ENCODE data around the gene ZNF710.

DNA sequence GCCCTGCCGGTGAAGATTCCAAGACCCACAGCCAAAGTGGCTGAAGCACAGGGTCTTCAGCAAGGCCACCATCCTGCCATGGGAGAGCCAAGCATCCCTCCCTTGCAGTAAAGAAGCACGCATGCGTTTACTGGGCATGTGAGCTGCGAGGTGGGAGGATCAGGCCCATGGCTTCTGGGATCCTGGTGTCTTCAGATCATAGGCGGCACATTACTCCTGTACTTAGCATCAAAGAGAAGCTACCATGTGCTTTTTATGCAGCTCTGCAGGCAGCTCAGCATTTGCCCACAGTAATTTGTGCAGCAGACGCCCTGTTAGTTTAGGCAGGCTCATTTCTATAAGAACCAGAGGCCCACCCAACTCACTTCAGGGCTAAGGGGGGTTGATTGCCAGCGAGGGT, 55.4 kb downstream of the ZNF710 start:
- TF ChIP-seq POLR2A (IDR thresholded peaks at IDR 0.05) = no peak
- TF ChIP-seq POLR2AphosphoS5 (IDR thresholded peaks at IDR 0.05; ENCODE audit: insufficient read depth in 1 of 2, low read depth in 1 of 2) = no peak
- TF ChIP-seq, protein P1, sequence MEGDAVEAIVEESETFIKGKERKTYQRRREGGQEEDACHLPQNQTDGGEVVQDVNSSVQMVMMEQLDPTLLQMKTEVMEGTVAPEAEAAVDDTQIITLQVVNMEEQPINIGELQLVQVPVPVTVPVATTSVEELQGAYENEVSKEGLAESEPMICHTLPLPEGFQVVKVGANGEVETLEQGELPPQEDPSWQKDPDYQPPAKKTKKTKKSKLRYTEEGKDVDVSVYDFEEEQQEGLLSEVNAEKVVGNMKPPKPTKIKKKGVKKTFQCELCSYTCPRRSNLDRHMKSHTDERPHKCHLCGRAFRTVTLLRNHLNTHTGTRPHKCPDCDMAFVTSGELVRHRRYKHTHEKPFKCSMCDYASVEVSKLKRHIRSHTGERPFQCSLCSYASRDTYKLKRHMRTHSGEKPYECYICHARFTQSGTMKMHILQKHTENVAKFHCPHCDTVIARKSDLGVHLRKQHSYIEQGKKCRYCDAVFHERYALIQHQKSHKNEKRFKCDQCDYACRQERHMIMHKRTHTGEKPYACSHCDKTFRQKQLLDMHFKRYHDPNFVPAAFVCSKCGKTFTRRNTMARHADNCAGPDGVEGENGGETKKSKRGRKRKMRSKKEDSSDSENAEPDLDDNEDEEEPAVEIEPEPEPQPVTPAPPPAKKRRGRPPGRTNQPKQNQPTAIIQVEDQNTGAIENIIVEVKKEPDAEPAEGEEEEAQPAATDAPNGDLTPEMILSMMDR (IDR thresholded peaks at IDR 0.05) = no peak
